Astrocyte (in vitro differentiated cells and primary cell): ENCODE results near the gene YPEL5.

ENCODE experiments used
- CTCF ChIP-seq: IDR thresholded peaks from 2 replicates; pipeline ENCODE4 v1.5.1; 2011; ENCODE audit warnings: low read depth, mild to moderate bottlenecking, inconsistent platforms, low read length, moderate library complexity; ENCODE audit not compliant: insufficient read depth
- EZH2 ChIP-seq: IDR thresholded peaks from 2 replicates; pipeline ENCODE4 v1.6.1; 2012; ENCODE audit warnings: mild to moderate bottlenecking, low read length, inconsistent platforms; ENCODE audit not compliant: insufficient read depth

GRCh38 chr2:30162806-30163205 is 16.0 kb downstream of the YPEL5 start:
- no peak for TF ChIP-seq CTCF
- TF ChIP-seq EZH2 = no peak
